ENCODE results near the gene HMX2.

The HMX2 gene, protein sequence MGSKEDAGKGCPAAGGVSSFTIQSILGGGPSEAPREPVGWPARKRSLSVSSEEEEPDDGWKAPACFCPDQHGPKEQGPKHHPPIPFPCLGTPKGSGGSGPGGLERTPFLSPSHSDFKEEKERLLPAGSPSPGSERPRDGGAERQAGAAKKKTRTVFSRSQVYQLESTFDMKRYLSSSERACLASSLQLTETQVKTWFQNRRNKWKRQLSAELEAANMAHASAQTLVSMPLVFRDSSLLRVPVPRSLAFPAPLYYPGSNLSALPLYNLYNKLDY

DNA sequence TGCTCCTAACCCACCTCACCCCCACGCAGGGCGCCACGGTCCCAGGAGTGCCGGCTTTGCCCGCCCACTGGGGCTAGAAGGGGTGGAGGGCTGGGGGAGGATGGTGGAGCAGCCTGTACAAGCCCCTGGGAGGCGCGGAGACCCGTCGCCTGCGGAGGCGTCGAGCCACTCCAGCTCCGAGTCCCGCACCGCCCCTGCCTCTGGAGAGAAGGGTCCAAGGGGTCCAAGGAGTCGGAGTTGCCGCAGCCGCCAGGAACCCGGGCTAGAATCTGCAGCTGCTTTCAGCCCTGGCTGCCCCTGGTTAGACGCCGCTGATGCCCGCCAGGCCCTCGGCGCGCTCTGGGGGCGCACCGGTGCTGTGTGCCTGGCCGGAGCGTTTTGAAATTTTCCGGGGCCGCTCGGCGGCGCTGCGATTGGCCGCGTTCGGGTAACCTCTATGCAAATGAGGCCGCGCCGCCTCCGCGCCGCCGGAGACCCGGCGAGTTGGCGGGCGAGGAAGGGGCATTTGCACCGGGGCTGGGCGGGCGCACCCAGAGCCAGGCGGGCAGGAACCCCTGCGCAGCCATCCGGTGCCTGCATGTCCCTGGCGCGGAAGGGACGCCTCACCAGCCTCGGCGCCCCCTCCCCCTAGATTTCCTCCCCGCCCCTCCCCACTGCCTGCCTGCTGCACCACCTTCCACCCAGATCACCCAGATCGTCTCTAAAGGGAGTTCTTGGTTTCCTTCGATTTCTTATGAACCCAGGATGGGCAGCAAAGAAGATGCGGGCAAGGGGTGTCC lies at the start of gene HMX2:
TSS of gene HMX2 (plus strand) at position 502 of the 779 bp plus-strand sequence. CDS start at position 745, 243 bp downstream.
- DNase-seq = peak; percentile 47 to 59

DNA sequence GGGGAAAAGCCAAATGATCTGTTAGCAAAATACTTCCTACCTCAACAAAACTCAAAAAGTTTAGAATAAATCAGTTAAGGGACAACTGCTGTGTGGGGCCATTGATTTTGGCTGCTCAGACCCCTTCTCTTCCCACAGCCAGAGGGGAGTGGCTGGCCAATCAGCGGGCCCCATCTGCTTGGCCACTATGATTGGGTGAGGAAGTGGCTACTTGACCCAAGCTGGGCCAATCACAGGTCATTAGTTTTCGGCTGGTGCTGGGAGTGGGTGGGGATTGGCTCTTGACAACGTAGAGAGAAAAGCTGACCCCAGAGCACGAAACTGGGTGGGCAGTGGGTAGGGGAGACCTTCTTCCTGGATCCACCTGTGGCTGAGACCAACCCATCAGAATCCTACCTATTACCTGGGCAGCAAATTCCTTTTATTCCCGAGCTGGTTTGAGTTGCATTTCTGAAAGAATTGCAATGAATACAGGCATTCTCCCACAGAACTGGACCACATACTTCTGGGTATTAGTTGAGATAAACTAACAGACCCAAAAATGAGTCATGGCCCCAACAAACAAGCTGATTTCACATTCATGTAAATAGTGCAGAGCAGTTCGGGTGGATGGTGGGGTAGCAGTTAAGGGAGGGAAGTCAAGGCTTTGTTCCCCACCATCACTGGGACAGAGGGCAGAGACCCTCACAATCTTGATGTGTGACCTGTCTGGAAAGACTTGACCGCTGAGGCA lies 47.7 kb upstream of the HMX2 start:
- DNase-seq = no peak

DNA sequence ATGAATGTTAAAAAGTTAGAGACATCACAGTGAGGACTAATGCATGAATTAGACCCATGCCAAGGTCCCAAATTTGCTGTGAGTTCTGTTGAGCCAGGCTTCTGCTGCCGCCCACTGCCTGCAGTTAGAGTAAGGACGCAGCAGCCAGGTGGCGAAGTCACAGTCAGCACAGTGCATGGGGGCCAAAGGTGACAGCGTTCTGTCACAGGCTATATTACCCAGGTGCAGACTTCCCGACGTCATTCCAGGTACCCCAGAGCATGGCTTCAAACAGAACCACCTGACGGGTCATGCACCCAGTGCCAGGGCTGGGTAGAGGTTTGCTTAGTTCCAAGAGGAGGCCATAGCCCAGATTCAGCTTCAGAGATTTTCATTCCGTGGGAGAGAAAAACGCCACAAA lies 46.1 kb upstream of the HMX2 start:
- DNase-seq = no peak

DNA sequence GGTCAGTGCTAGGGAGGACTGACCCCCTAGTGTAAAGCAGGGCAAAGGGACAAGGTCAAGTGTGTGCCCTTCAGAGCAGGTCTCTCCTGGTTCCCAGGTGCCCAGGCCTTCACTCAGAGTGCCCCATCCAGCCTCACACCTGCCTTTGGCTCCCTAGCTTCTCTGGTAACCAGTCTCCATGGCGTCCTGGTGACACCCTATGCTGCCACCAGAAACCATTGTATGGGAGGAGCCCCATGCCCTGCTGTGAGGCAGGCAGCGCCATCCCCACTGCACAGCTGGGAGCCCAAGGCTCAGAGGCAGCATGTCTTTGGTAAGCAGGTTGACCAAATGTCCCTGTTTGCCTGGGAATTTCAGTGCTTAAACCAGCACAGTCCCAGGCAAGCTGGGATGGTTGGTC lies 45.3 kb upstream of the HMX2 start:
- no peak for DNase-seq

DNA sequence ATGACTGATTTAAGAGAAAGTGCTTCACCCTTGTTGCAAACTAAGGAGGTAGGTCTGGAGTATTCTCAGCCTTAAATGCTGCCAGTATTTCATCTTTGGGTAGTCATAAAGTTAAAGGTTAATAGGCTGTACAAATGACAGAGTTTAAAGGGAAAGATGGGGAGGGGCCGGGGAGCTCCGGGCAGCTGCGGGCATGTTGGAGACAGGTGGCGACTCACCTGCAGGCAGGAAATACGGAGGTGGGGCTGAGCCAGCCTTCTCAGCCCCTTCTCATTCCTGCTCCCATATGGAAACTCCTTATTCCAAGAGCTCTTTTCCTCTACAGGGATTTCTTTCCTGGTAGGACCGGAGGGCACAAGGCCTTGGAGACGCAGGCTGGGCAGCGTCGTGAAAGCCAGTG lies 44.0 kb upstream of the HMX2 start:
- DNase-seq = no peak

DNA sequence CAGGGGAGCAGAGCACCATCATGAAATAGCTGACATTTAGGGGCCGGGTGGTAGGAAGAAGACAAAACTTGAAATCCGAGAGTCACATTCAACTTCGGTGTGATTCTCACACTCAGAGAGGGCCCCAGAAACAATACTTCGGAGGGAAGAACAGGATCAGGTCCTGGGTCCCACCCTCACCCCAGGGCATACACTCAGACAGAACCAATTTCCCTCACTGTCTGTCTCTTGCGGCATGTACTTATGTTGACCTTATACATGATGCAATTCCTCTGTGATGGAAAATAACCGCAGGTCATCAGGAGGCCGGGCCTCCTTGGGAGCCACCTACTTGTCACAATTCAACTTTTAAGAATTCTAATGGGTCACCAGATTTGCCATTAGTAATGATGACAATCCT lies 38.5 kb upstream of the HMX2 start:
- no peak for DNase-seq

DNA sequence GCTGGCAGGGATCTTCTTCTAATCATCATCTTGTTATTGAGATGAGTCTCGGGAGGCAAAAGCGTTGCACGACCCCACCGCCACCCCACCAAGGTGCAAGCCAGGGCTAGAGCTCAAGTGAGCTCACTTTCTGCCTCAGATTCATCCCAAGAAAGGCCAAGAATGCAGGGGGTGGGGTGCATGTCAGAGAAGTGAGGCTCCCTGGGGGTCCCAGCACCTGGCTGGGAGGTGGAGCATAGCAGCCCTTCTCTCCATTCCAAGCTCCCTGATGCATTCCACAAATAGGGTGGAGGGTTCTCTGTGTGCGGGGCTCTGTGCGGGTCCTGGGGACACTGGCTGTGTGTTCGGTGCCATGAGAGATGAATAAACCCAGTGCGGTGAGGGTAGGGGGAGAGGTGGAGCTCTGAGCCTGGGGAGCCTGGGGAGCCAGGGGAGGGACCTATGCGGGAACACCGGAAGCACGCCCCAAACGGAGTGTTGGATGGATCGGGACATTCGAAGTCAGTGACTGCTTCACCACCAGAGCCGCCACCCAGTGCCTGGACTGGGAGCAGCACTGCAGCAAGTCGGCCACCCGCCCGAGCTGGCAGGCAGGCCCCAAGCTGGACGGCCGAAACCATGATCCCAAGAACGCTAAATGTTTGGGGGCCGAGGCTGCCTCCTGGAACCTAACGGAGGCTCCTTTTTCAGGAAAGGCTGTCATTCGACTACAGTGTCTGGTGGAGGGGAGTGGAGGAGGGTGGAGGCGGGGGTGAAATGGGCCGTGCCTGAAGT lies 30.1 kb upstream of the HMX2 start:
- DNase-seq = no peak

DNA sequence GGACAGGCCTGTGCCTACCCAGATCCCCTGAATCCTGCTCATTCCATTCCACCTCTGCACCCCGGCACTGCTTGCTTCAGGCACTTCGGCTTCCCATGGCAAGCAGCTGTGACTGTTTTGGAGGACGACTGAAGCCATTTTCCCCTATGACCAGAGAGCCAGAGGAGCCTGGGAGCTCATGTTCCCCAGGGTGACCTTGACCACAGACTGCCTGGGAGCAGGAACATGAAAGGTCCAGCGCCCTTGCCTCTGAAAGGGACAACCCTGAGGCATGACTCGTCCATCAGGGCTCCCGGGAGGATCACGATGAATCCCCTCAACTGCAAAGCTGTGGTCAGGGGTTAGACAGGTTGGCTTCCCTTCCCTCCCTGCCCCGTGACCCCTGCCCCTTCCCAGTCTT lies 28.9 kb upstream of the HMX2 start:
- DNase-seq = no peak

DNA sequence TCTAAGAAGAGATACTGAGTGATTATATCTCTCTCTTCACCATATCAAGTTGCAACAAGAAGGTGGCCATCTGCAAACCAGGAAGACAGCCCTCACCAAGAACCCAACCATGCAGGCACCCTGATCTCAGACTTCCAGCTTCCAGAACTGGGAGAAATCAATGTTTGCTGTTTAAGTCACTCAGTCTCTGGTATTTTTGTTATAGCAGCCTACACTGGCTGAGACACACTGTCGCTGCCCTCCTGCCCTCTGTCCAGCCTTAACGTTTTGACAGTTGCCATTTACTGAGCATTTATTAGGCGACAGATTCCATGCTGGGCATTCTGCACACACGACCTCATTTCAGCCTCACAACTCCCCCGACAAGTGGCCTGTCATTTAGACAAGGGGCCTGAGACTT lies 21.7 kb upstream of the HMX2 start:
- no peak for DNase-seq

DNA sequence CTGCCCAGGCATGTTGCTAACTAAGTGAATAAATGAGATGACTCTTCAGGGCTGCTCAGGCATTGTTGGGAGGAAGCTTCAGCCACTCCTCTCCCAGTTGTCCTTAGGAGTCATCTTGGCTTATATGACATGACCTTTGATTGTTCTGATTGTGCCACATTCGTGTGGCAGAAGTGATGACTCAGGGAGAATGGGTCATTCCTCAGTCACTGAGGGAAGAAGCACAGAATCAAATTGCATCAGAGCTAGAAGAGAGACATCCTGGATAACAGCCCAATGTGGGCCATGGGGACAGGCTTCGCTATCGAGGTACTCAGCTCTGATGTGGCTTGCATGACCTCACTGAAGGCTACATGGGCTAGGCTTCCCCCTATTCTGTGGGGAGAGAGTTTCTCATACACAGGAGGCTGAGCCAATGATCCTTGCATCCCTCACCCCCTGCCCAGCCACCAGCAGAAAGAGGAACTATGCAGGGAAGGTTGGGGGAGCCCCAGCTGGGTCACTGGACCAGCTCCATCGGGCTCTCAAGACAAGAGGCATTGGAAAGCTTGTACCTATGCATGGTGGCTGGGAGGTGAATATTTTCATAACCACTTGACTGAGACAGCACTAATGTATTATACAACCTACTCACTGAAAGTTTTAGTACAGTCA lies 18.2 kb upstream of the HMX2 start:
- DNase-seq = no peak

DNA sequence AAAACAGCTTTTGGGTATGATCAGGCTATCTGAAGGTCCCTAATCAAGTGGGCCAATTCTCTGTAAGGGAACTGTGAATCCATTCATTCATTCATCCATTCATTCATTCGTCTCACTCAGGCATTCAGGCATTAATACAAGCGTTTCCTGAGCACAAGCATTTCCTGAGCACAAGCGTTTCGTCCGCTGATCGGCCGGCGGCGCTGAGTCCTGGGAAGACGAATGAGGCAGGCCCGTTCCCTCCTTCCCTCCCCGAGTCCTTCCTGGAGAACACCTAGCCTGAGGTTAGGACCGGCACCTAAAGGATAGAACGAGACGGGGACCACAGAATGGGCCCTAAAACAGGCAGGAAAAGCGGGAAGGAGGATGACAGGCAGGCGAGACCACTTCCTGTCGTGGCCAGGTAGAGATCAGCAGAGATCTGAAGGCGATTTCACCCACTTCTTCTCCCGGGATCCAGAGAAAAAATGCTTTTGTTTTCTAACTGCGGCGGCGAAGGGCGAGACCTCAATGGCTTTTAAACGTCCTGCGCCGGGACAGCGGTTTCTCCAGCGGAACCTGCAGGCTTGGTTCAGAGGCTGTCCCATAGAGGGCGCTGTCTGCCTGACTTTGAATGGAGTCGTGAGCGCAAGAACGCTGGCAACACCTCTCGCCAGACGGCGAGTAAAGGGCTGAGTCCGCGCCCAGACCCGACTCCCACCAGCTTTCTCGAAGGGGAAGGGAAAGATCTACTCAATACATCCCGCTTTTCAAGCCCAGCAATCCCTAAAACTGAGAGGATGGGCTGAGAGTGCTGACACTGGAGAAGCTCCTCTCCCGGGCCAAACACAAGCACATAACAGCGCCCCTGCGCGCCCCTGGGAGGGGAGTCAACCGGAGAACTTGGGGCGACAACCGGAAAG lies 15.1 kb upstream of the HMX2 start:
- peak; percentile 91 to 93 for DNase-seq

DNA sequence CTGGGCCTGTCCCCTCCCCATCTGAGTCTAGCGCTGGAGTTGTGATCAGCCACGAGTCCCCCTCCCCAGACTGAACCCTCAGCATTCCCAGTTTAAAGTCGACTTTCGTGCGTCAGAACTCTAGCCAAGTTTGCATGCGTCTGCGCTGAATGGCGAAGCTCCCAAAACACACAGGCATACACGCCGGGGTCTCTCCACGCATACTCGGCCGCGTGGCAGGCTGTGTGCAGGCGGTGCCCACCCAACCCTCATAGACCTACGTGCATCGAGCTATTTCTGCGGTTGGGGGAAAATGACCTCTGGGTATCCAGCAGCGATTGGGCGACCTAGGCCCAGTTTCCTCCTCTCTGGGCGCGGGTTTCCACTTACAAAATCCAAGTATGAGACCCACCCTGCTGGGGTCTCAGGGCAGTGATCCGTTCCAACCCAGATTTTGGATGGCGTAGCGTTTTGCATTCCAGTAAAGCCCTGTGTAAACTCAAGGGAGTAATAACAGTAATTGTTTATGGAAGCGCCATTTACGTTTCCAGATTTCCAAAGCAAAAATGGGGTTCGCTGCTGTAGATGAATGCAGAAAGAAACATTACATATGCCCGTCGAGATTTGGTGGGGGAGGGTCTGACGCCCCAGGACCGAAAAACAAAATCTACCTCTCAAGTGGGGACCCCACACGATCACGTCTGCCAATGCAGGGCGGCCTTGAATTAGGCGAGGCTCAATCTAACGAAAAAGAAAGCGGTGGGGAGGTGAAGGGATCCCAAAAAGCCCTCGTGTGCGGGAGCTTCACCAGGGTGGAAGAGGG lies 14.2 kb upstream of the HMX2 start:
- no peak for DNase-seq

DNA sequence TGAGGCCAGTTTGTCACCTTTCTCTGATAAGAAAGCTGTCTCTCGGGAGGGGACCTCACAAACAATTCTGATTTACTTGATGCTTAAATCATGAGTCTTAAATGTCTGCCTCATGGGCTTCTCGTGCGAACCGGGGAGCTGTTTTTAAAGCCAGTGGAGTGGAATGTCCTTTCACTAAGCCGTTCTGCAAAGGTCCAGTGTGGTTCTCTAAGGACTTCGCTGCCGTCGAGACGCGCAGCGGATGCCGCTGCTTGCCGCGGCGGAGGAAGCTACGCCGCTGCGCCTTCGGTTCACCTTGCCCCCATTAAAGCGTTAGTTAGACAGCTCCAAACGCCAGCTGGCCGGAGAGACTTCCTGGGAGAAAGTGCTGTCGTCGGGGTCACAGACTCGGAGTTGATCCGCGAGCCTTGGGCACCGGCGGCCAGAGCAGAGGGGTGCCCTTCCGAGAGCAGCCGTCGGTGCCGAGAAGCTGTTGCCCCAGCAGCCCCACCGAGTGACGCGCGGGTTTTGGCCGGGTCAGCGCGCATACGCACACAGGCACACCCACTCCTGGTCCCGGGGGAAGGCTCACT lies 13.5 kb upstream of the HMX2 start:
- peak in 1 of 2 experiments; percentile 11 for DNase-seq

DNA sequence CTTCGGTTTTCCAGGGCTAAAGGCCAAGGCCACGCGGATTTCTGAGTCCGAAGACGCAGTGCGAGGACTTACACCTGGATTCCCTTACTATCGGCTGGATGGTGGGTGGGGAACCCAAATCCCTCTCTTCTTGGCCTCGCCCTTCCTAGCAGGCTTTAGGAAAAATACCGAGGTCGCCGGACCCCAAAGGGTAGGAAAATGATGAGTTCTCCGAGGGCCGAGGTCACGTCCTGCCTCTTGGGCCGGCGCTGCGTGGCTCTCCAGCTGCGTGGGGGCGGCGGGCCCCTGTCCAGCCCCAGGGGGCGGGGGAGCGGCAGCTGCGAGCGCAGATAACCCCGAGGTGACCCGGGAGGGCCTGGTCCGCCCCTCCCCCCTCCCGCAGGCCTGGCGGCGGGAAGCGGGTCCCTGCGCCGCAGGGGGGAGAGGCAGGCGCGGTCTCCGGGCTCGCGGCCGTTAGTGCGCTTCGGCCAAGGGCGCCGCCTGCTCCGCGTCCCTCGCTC lies 13.0 kb upstream of the HMX2 start:
- no peak for DNase-seq

DNA sequence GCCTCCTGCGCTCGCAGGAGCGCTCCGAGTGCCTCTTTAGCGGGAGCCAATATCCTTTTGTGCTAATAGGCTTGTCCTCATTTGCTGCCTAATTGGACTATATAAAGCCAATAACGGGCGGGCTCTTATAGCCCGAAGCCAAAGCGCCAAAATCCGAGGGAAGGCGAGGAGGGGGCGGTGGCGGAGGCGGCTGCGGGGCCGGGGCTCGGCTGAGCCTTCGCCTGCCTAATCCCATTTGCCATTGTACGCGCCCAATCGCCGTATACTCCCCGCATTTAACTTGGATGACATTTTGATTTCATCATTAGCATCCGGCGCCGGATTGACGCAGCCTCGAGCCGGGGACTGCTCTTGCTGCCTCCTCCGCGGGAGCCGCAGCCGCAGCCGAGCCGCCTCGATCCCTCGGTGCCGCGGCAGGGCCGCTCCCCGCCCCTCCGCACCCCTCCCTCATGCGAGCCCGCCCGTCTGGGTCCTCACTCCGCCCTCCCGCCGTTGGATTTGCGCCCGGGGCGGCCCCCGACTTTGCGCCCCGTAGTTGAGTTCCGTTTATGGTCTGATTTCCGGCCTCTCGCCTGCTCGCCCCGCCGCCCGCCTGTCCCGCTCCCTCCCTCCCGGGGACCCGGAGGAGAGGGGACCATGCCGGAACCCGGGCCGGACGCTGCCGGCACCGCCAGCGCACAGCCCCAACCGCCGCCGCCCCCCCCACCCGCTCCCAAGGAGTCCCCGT lies 12.4 kb upstream of the HMX2 start, which contains the start of gene HMX3:
TSS of gene HMX3 (plus strand) at position 556 of the 727 bp plus-strand sequence. CDS start at position 637, 81 bp downstream.
- DNase-seq = peak; percentile 47 to 49

DNA sequence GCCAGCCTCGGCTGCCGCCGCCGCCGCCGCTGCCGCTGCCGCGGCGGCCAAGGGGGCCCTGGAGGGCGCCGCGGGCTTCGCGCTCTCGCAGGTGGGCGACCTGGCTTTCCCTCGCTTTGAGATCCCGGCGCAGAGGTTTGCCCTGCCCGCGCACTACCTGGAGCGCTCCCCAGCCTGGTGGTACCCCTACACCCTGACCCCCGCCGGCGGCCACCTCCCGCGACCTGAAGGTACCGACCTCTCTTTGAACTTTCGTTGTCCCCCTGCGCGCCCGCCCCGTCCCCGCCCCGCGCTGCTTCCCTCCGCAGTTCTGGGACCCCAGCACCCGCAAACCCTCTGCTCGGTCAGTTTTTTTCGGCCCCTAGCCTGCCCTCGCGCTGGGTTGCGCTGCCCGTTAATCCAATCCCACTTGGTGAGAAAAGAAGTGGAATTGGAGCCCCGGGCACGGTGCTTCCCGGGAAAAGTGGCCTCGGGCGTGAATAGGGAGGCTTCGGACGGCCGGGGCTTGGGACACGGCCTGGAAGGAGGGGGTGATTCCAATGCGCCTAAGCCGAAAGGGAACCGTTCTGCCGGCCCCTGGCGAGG lies 11.6 kb upstream of the HMX2 start:
- no peak for DNase-seq

DNA sequence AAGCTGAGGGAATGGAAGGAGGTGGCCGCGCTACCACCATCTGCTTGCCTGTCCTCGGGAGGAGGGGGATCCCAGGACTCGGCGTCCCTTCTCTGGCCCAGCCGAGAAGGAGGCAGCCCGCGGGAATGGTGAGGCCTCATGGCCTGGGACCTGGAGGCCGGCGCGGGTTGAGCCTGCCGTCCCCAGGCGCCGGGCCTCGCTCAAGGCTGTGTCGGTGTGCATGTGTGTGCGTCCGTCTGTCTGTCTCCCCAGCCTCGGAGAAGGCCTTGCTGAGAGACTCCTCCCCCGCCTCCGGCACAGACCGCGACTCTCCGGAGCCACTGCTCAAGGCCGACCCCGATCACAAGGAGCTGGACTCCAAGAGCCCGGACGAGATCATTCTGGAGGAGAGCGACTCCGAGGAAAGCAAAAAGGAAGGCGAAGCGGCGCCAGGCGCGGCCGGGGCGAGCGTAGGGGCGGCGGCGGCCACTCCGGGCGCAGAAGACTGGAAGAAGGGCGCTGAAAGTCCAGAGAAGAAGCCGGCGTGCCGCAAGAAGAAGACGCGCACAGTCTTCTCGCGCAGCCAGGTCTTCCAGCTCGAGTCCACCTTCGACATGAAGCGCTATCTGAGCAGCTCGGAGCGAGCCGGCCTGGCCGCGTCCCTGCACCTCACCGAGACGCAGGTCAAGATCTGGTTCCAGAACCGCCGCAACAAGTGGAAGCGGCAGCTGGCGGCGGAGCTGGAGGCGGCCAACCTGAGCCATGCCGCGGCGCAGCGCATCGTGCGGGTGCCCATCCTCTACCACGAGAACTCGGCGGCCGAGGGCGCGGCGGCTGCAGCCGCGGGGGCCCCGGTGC lies 10.9 kb upstream of the HMX2 start:
- DNase-seq = peak; percentile 34 to 54

DNA sequence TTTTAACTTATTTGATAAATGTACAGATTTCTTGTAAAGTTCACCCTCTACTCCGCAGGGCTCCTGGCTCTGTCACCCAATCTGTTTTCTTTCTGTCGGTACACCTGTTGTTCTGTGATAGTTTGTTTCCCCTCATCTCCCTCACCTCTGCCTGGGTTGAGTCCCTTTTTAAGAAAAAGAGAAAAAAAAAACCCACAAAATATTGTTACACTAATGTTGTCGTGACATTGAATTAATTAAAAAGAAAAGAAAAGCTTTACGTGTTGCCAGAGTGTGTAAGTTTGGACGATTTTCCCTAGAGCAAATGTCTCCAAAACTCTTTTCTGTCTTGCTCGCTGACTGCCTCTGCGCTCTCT lies 8.8 kb upstream of the HMX2 start:
- DNase-seq = no peak
